GM18870 (cell line): Measurements from ENCODE around the gene SMOC2.
"Not testable (repeated sequence)": the region's sequence is repeated elsewhere in the genome, so short reads cannot be mapped to it uniquely, and the experiment has no call there.

Experiments used
- ATAC-seq: cut with Tn5 transposase; IDR thresholded peaks from one replicate; pipeline ENCODE4 v1.9.1; 2021; ENCODE audit warnings: moderate library complexity; ENCODE audit not compliant: unreplicated experiment

Gene SMOC2

GRCh38 chr6:168598251-168599117 is 157.5 kb downstream of the SMOC2 start:
- no peak for ATAC-seq

GRCh38 chr6:168599118-168599494 is 158.1 kb downstream of the SMOC2 start:
- no peak for ATAC-seq

- ATAC-seq, result no peak
These were observed 158.9 kb downstream of the SMOC2 start for GRCh38 chr6:168599769-168600330.

GRCh38 chr6:168600381-168600780 is 159.4 kb downstream of the SMOC2 start:
- ATAC-seq, result no peak

- ATAC-seq, result no peak
These were observed 160.1 kb downstream of the SMOC2 start for GRCh38 chr6:168601111-168601510.

GRCh38 chr6:168601546-168601945 is 160.6 kb downstream of the SMOC2 start:
- no peak for ATAC-seq

- no peak for ATAC-seq
These were observed 161.6 kb downstream of the SMOC2 start for GRCh38 chr6:168602576-168602975.

- ATAC-seq, result no peak
These were observed 162.2 kb downstream of the SMOC2 start for GRCh38 chr6:168603234-168603633.

- no peak for ATAC-seq
These were observed 165.0 kb downstream of the SMOC2 start for GRCh38 chr6:168605964-168606363.

GRCh38 chr6:168606722-168607121 is 165.7 kb downstream of the SMOC2 start:
- ATAC-seq, result no peak

GRCh38 chr6:168607272-168608112 is 166.5 kb downstream of the SMOC2 start:
- no peak for ATAC-seq

- ATAC-seq, result no peak
These were observed 167.1 kb downstream of the SMOC2 start for GRCh38 chr6:168608113-168608400.

GRCh38 chr6:168609026-168609685 is 168.2 kb downstream of the SMOC2 start:
- ATAC-seq, result no peak

- no peak for ATAC-seq
These were observed 169.0 kb downstream of the SMOC2 start for GRCh38 chr6:168609914-168610490.

GRCh38 chr6:168610966-168611365 is 170.0 kb downstream of the SMOC2 start:
- not testable (repeated sequence) for ATAC-seq

- no peak for ATAC-seq
These were observed 170.7 kb downstream of the SMOC2 start for GRCh38 chr6:168611691-168612090.

GRCh38 chr6:168612586-168612985 is 171.6 kb downstream of the SMOC2 start:
- no peak for ATAC-seq

- ATAC-seq, result no peak
These were observed 174.9 kb downstream of the SMOC2 start for GRCh38 chr6:168615837-168616236.

- no peak for ATAC-seq
These were observed 176.1 kb downstream of the SMOC2 start for GRCh38 chr6:168616816-168617765.
